Naive thymus-derived CD4-positive, alpha-beta T cell (primary cell): ENCODE results near the gene ATXN7L1. TPM values are rescaled to one million over a fixed set of nuclear protein-coding genes. Genes with fewer than 3 reads are reported as not detected.
A peak's percentile ranks its signal among the peaks of the same experiment; 100 is the strongest.

Source experiments
- ATAC-seq: fragments of 150-1000 bp; cut with Tn5 transposase; 2 replicates; pipeline ENCODE4 v1.10.0; 2021; ENCODE audit warnings: mild to moderate bottlenecking, moderate library complexity
- CTCF ChIA-PET: fragments of 350-600 bp; sonication (Branson Sonifier 250); formaldehyde crosslinking; loops from one replicate; lab custom pipeline; 2021; ENCODE audit warnings: antibody characterized with exemption; lab: Charles Lee
- POLR2A ChIA-PET: fragments of 350-600 bp; sonication (Branson Sonifier 250); formaldehyde crosslinking; loops from one replicate; lab custom pipeline; 2021; ENCODE audit warnings: antibody characterized with exemption, inconsistent platforms; lab: Charles Lee
- DNase-seq, 9 donors: peaks; one replicate each; pipeline versions ENCODE4 v3.0.0 to v3.0.0-alpha.2; 2020 to 2022; ENCODE audit warnings: mixed read lengths in 1 of 9
- H3K27ac ChIP-seq: one replicate; pipeline ENCODE4 v1.7.0; 2013; ENCODE audit warnings: mild to moderate bottlenecking, low read depth, low read length, moderate library complexity
- H3K27me3 ChIP-seq, 2 donors: one replicate each; pipeline ENCODE4 v1.7.0; 2013; ENCODE audit warnings: low read length in 2 of 2, mild to moderate bottlenecking in 2 of 2, moderate library complexity in 2 of 2; ENCODE audit not compliant: control insufficient read depth in 2 of 2, insufficient read depth in 2 of 2
- H3K36me3 ChIP-seq, 3 experiments: 1 replicate in 2 of 3; 2 replicates in 1 of 3; pipeline ENCODE4 v1.7.0; 2013; ENCODE audit warnings: low read length in 3 of 3, mild to moderate bottlenecking in 3 of 3, moderate library complexity in 1 of 3; ENCODE audit not compliant: insufficient read depth in 3 of 3, control insufficient read depth in 2 of 3
- H3K4me1 ChIP-seq, 2 donors: one replicate each; pipeline ENCODE4 v1.7.0; 2013; ENCODE audit warnings: low read length in 2 of 2, mild to moderate bottlenecking in 2 of 2, moderate library complexity in 1 of 2; ENCODE audit not compliant: control insufficient read depth in 2 of 2, insufficient read depth in 2 of 2
- H3K4me3 ChIP-seq: 2 replicates; pipeline ENCODE4 v1.7.0; 2013; ENCODE audit warnings: mild to moderate bottlenecking, low read length
- H3K9me3 ChIP-seq, 3 experiments: 1 replicate in 2 of 3; 2 replicates in 1 of 3; pipeline ENCODE4 v1.7.0; 2013; ENCODE audit warnings: low read length in 3 of 3; ENCODE audit not compliant: control insufficient read depth in 2 of 3
- H3K27ac Mint-ChIP-seq, 9 donors: one replicate each; pipeline ENCODE4 v1.8.0; 2020 to 2022; ENCODE audit warnings: mixed read lengths in 9 of 9, mild to moderate bottlenecking in 8 of 9, moderate library complexity in 5 of 9, inconsistent platforms in 2 of 9
- H3K27me3 Mint-ChIP-seq, 5 donors: one replicate each; pipeline ENCODE4 v1.8.0; 2021 to 2022; ENCODE audit warnings: mixed read lengths in 5 of 5, mild to moderate bottlenecking in 1 of 5
- H3K36me3 Mint-ChIP-seq, 5 donors: one replicate each; pipeline ENCODE4 v1.8.0; 2020 to 2022; ENCODE audit warnings: mixed read lengths in 5 of 5, mild to moderate bottlenecking in 3 of 5, inconsistent platforms in 1 of 5
- H3K4me1 Mint-ChIP-seq, 7 donors: one replicate each; pipeline ENCODE4 v1.8.0; 2020 to 2022; ENCODE audit warnings: mixed read lengths in 7 of 7, mild to moderate bottlenecking in 3 of 7, inconsistent platforms in 1 of 7
- H3K4me3 Mint-ChIP-seq, 10 donors: one replicate each; pipeline ENCODE4 v1.8.0; 2020 to 2022; ENCODE audit warnings: mild to moderate bottlenecking in 10 of 10, mixed read lengths in 10 of 10, moderate library complexity in 6 of 10, inconsistent platforms in 2 of 10
- H3K9me3 Mint-ChIP-seq, 11 donors: one replicate each; pipeline ENCODE4 v1.8.0; 2020 to 2022; ENCODE audit warnings: mixed read lengths in 11 of 11, mild to moderate bottlenecking in 4 of 11, inconsistent platforms in 1 of 11, moderate library complexity in 1 of 11
- intact Hi-C, 2 donors: fragments of 100-400 bp; cut with micrococcal nuclease; formaldehyde crosslinking; loops; one replicate each; pipeline ENCODE4 v1.15.1; 2023
- polyA plus RNA-seq, 2 donors: library from polyadenylated mRNA; unstranded; fragments of 300-500 nt; fragmentation: Illumina TruSeq; gene quantifications; one replicate each; pipeline ENCODE4 v1.2.3, GENCODE V29; 2021
- total RNA-seq, 6 experiments: library from RNA in 5 of 6; stranded (reverse) in 5 of 6; gene quantifications; 1 replicate in 5 of 6; 2 replicates in 1 of 6; pipeline ENCODE4 v1.2.3 and lab custom pipeline; 2021 to 2026

Gene ATXN7L1
- total and polyA plus RNA-seq, 7 experiments from 2014 or later, result 18.5 to 52.4 (median 39.5) TPM

DNA sequence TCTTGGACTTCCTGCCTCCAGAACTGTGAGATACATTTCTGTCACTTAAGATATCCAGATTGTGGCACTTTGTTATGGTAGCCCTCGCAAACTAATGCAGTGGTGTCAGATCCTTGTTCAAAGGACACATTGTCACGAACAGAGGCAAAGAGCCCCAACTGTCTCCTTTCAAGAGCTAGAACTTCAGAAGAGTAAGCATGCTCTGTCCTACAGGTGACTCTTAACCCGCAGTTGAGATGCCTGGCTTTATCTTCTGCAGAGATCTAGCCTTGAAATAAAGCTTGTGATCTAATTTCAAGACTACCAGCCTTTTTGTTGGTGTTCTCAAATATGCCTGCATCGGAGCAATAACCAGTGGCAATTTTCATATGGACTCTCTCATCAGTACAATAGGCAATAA lies 134.4 kb downstream of the ATXN7L1 start:
- Histone ChIP-seq H3K4me3 (no peak overlapping the region), H3K27me3 (no peaks in the 10 kb centered on the region), H3K27ac (no peak overlapping the region), H3K4me1 (no peaks in the 10 kb centered on the region), H3K9me3 (no peaks in the 10 kb centered on the region), H3K36me3 (no peaks in the 10 kb centered on the region)
- ChIA-PET CTCF (interaction anchor here (0.9 to 1.4 kb wide), 3 partner anchors 13 to 300 kb away, joined by 4 to 5 read pairs (median 5); no protein-coding TSS in a partner anchor), POLR2A (interaction anchor here (1.4 kb wide), 1 partner anchor 85 kb away, joined by 3 read pairs; no protein-coding TSS in a partner anchor)
- Mint-ChIP-seq H3K4me3 (no peak overlapping the region), H3K4me1 (peaks cover 7 to 30% (median 24%) of the 10 kb centered on the region in 7 donors), H3K36me3 (peaks cover 0 to 17% (median 4%) of the 10 kb centered on the region in 5 donors), H3K9me3 (no peaks in the 10 kb centered on the region), H3K27me3 (peaks cover 0 to 13% (median 0%) of the 10 kb centered on the region in 5 donors), H3K27ac (no peak overlapping the region)
- ATAC-seq, result no peak
- DNase-seq, result peak in 2 of 9 donors; percentile 14 to 23
- intact Hi-C loops, result loop anchor here in 1 of 2 donors (5.0 kb wide), 1 partner anchor 35 kb away; no protein-coding TSS in a partner anchor

DNA sequence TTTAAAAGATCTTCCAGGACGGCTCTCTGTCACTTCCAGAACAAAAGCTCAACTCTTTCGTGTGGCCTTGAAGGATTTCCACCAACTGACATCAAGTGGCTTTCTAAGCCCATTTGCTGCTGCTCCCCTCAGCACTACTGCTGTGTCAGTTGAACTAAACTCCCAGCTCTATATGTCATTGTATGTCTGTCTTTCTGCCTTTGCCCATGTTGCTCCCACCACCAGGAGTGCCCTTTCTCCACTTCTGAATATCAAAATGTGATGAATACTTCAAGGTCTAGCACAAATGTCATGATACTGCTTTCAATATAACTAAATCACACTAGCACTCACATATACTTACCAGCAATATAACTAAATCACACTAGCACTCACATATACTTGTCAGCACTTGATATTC lies 138.3 kb downstream of the ATXN7L1 start:
- Histone ChIP-seq H3K27ac (no peak overlapping the region), H3K4me3 (no peak overlapping the region), H3K9me3 (no peaks in the 10 kb centered on the region), H3K36me3 (no peaks in the 10 kb centered on the region), H3K4me1 (no peaks in the 10 kb centered on the region), H3K27me3 (no peaks in the 10 kb centered on the region)
- no peak overlapping the region for H3K4me3 Mint-ChIP-seq
- H3K9me3 Mint-ChIP-seq, result peaks cover 0 to 2% (median 0%) of the 10 kb centered on the region in 11 donors
- peaks cover 0 to 10% (median 0%) of the 10 kb centered on the region in 5 donors for H3K27me3 Mint-ChIP-seq
- ATAC-seq (no peak), DNase-seq (no peak)
- ChIA-PET CTCF (interaction anchor here (0.6 to 1.2 kb wide), 2 partner anchors 32 to 304 kb away, joined by 3 to 5 read pairs; no protein-coding TSS in a partner anchor), POLR2A (interaction anchor here (0.9 kb wide), 1 partner anchor 46 kb away, joined by 3 read pairs; no protein-coding TSS in a partner anchor)
- H3K4me1 Mint-ChIP-seq, result peaks cover 5 to 24% (median 20%) of the 10 kb centered on the region in 7 donors
- intact Hi-C loops, result no loop called here
- no peak overlapping the region for H3K27ac Mint-ChIP-seq
- H3K36me3 Mint-ChIP-seq, result peaks cover 0 to 13% (median 4%) of the 10 kb centered on the region in 5 donors

GRCh38 chr7:105734233-105734632 lies 142.2 kb downstream of the ATXN7L1 start:
- Mint-ChIP-seq H3K27me3 (peaks cover 0 to 2% (median 0%) of the 10 kb centered on the region in 5 donors), H3K36me3 (peaks cover 0 to 16% (median 8%) of the 10 kb centered on the region in 5 donors), H3K4me1 (peaks cover 0 to 7% (median 3%) of the 10 kb centered on the region in 7 donors), H3K4me3 (no peak overlapping the region), H3K27ac (peak overlapping the region in 2 of 9 donors; percentile 38 to 39), H3K9me3 (peaks cover 0 to 3% (median 0%) of the 10 kb centered on the region in 11 donors)
- POLR2A ChIA-PET, result no interaction called here
- H3K27me3 ChIP-seq, result no peaks in the 10 kb centered on the region
- no peak overlapping the region for H3K4me3 ChIP-seq
- DNase-seq, result no peak
- H3K36me3 ChIP-seq, result no peaks in the 10 kb centered on the region
- no peaks in the 10 kb centered on the region for H3K9me3 ChIP-seq
- H3K27ac ChIP-seq, result no peak overlapping the region
- ATAC-seq, result no peak
- CTCF ChIA-PET, result no interaction called here
- no peaks in the 10 kb centered on the region for H3K4me1 ChIP-seq
- intact Hi-C loops, result no loop called here

GRCh38 chr7:105731042-105731441 lies 145.4 kb downstream of the ATXN7L1 start:
- peaks cover 0 to 3% (median 0%) of the 10 kb centered on the region in 11 donors for H3K9me3 Mint-ChIP-seq
- Histone ChIP-seq H3K4me3 (no peak overlapping the region), H3K27ac (no peak overlapping the region), H3K27me3 (no peaks in the 10 kb centered on the region), H3K9me3 (no peaks in the 10 kb centered on the region), H3K4me1 (no peaks in the 10 kb centered on the region), H3K36me3 (no peaks in the 10 kb centered on the region)
- H3K27ac Mint-ChIP-seq, result no peak overlapping the region
- no peak for DNase-seq
- intact Hi-C loops, result no loop called here
- CTCF ChIA-PET, result no interaction called here
- no peak overlapping the region for H3K4me3 Mint-ChIP-seq
- ATAC-seq, result no peak
- H3K36me3 Mint-ChIP-seq, result peaks cover 0 to 21% (median 8%) of the 10 kb centered on the region in 5 donors
- H3K27me3 Mint-ChIP-seq, result no peaks in the 10 kb centered on the region
- H3K4me1 Mint-ChIP-seq, result peaks cover 0 to 4% (median 0%) of the 10 kb centered on the region in 7 donors
- POLR2A ChIA-PET, result interaction anchor here (0.6 kb wide), 1 partner anchor 11 kb away, joined by 8 read pairs; no protein-coding TSS in a partner anchor

DNA sequence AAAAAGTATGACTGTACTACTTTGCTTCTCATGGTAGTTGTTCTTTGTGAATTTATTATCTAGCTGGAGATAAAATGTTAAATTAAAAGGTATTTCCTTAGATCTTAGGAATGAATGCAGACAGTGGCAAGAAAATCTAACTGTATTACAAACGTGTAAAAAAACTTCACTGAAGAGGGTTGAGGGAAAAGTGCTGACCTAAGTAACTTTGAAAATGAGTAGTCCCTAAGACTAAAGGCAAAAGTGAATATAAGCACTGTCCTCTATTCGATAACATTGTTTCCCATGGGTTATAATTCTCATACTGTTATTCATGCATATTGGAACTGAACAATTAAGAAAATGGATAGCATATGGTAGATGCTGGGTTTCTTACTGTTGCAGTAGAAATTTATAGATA lies 148.4 kb downstream of the ATXN7L1 start:
- Mint-ChIP-seq H3K4me1 (peaks cover 0 to 3% (median 0%) of the 10 kb centered on the region in 7 donors), H3K4me3 (no peak overlapping the region), H3K9me3 (peaks cover 0 to 3% (median 0%) of the 10 kb centered on the region in 11 donors), H3K36me3 (peaks cover 0 to 27% (median 15%) of the 10 kb centered on the region in 5 donors), H3K27ac (no peak overlapping the region), H3K27me3 (no peaks in the 10 kb centered on the region)
- Histone ChIP-seq H3K4me3 (no peak overlapping the region), H3K27ac (no peak overlapping the region), H3K4me1 (no peaks in the 10 kb centered on the region), H3K9me3 (no peaks in the 10 kb centered on the region), H3K36me3 (no peaks in the 10 kb centered on the region), H3K27me3 (no peaks in the 10 kb centered on the region)
- ATAC-seq (no peak), DNase-seq (no peak)
- intact Hi-C loops, result no loop called here
- CTCF ChIA-PET, result no interaction called here
- POLR2A ChIA-PET, result interaction anchor here (1.0 kb wide), 1 partner anchor 36 kb away, joined by 3 read pairs; no protein-coding TSS in a partner anchor

DNA sequence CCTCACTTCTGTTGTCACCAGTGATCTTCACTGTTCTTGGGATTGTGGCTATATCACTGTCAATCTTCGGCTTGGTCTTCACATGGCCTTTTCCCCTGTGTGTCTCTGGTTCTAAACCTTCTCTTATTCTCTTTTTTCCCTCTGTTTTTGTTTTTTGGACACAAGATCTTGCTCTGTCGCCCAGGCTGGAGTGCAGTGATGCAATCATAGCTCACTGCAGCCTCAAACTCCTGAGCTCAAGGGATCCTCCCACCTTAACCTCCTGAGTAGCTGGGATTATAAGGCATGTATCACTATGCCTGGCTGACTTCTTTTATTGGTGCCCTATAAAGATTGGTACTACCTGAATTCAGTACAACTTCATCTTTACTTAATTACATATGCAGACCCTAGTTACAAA lies 151.7 kb downstream of the ATXN7L1 start:
- DNase-seq, result no peak
- H3K9me3 ChIP-seq, result no peaks in the 10 kb centered on the region
- no peaks in the 10 kb centered on the region for H3K9me3 Mint-ChIP-seq
- H3K4me3 ChIP-seq, result no peak overlapping the region
- H3K27me3 ChIP-seq, result no peaks in the 10 kb centered on the region
- no peaks in the 10 kb centered on the region for H3K4me1 ChIP-seq
- H3K4me1 Mint-ChIP-seq, result no peaks in the 10 kb centered on the region
- intact Hi-C loops, result no loop called here
- no peak overlapping the region for H3K27ac Mint-ChIP-seq
- H3K36me3 ChIP-seq, result no peaks in the 10 kb centered on the region
- CTCF ChIA-PET, result no interaction called here
- H3K27ac ChIP-seq, result no peak overlapping the region
- POLR2A ChIA-PET, result interaction anchor here (0.7 kb wide), 2 partner anchors 59 to 711 kb away, joined by 3 read pairs; partner anchors contain the start of gene KMT2E
- H3K27me3 Mint-ChIP-seq, result no peaks in the 10 kb centered on the region
- peaks cover 0 to 22% (median 11%) of the 10 kb centered on the region in 5 donors for H3K36me3 Mint-ChIP-seq
- no peak for ATAC-seq
- H3K4me3 Mint-ChIP-seq, result no peak overlapping the region
